HG03280 (cell line): Measurements from ENCODE around the gene THADA.
"Not testable (repeated sequence)": the region's sequence is repeated elsewhere in the genome, so short reads cannot be mapped to it uniquely, and the experiment has no call there.

ENCODE experiments used
- ATAC-seq: cut with Tn5 transposase; IDR thresholded peaks from one replicate; pipeline ENCODE4 v1.9.1; 2021; ENCODE audit warnings: mild to moderate bottlenecking, moderate library complexity; ENCODE audit not compliant: unreplicated experiment

THADA gene

GRCh38 chr2:43467891-43468290 is 127.9 kb downstream of the THADA start:
- no peak for ATAC-seq

GRCh38 chr2:43465234-43465633 is 130.6 kb downstream of the THADA start:
- ATAC-seq, result no peak

- no peak for ATAC-seq
Observed at GRCh38 chr2:43464590-43464989, 131.2 kb downstream of the THADA start.

- no peak for ATAC-seq
Observed at GRCh38 chr2:43462866-43463641, 132.8 kb downstream of the THADA start.

GRCh38 chr2:43461453-43462073 is 134.3 kb downstream of the THADA start:
- ATAC-seq, result peak; percentile 78

GRCh38 chr2:43460611-43461365 is 135.1 kb downstream of the THADA start:
- ATAC-seq, result no peak

- no peak for ATAC-seq
Observed at GRCh38 chr2:43460174-43460546, 135.7 kb downstream of the THADA start.

- no peak for ATAC-seq
Observed at GRCh38 chr2:43459446-43460173, 136.2 kb downstream of the THADA start.

- no peak for ATAC-seq
Observed at GRCh38 chr2:43458014-43458628, 137.7 kb downstream of the THADA start.

- ATAC-seq, result no peak
Observed at GRCh38 chr2:43455731-43456642, 139.9 kb downstream of the THADA start.

GRCh38 chr2:43455296-43455695 is 140.5 kb downstream of the THADA start:
- ATAC-seq, result no peak

- no peak for ATAC-seq
Observed at GRCh38 chr2:43454791-43455190, 141.0 kb downstream of the THADA start.

GRCh38 chr2:43453179-43454170 is 142.4 kb downstream of the THADA start:
- ATAC-seq, result no peak

- no peak for ATAC-seq
Observed at GRCh38 chr2:43452318-43452731, 143.5 kb downstream of the THADA start.

- ATAC-seq, result no peak
Observed at GRCh38 chr2:43450617-43451016, 145.2 kb downstream of the THADA start.

GRCh38 chr2:43448822-43449110 is 147.1 kb downstream of the THADA start:
- ATAC-seq, result no peak

GRCh38 chr2:43448011-43448821 is 147.6 kb downstream of the THADA start:
- no peak for ATAC-seq

GRCh38 chr2:43446755-43447154 is 149.1 kb downstream of the THADA start:
- not testable (repeated sequence) for ATAC-seq
